ENCODE data around the gene MUC20.
"Not testable (repeated sequence)": the region's sequence is repeated elsewhere in the genome, so short reads cannot be mapped to it uniquely, and the experiment has no call there.

Gene MUC20

GRCh38 chr3:195728789-195729188 is 8.0 kb downstream of the MUC20 start:
- H3K4me3 ChIP-seq (ENCODE audit: low read depth, low read length), result not testable (repeated sequence)

DNA sequence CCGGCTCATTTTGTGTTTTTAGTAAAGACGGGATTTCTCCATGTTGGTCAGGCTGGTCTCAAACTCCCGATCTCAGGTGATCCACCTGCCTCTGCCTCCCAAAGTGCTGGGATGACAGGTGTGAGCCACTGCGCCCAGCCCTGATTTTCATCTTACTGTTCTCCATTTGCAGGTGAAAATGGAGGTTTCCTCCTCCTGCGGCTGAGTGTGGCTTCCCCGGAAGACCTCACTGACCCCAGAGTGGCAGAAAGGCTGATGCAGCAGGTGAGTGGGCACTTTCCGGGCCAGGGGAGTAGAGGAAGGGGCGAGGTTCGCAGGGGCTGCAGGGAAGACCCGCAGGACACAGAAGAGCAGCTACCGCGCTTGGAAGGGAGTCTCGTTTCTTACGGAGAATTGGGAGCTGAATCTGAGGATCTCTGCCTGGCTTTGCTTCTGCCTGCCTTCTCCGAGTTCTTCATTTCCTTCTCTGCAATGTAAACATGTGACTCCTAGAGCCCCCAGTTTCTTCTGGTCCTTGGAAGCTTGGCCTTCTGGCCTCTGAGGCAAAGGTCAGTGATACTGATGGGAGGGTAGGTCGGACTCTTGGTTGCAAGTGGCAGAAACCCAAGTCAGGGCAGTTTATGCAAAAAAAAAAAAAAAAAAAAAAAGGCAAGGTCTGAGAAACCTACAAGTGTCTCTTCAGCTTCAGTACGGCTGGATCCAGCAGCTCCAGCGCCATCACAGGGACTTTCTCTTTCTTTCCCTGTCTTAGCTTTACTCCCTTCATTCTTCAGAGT is 8.9 kb downstream of the MUC20 start:
- no peak overlapping the region for H3K4me3 ChIP-seq (ENCODE audit: low read depth, low read length)

- H3K4me3 ChIP-seq (ENCODE audit: low read depth, low read length), result no peak overlapping the region
Measured at GRCh38 chr3:195731356-195731905, 10.7 kb downstream of the MUC20 start.

GRCh38 chr3:195732940-195733339 is 12.2 kb downstream of the MUC20 start:
- H3K4me3 ChIP-seq (ENCODE audit: low read depth, low read length), result no peak overlapping the region

DNA sequence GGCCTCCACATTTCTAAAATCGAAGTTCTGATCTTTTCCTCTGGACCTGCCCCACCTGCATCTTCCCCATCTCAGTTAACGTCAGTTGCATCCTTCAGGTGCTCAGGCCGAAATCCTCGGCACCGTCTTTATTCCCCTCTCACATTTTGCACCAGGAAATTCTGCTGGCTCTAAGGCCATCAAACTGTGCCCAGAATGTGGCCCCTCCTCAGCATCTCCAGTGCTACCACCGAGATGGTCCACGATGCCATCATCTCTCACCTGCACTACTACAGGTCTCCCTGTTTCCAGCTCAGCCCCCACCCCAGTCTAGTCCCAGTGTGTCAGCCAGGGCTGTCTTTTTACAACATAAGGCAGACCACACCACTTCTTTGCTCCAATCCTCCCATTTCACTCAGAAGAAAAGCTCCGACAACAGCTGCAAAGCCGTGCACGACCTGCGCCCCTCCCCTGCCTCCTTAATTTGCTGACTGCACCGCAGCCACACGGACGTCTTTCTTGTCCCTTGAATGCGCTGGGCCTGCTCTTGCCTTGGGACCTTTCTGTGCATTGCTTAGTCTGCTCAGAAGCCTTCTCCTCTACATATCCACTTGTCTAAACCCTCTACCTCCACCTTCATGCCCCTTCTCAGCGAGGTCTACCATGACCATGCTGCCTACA is 14.4 kb downstream of the MUC20 start:
- no peak overlapping the region for H3K4me3 ChIP-seq (ENCODE audit: low read depth, low read length)

DNA sequence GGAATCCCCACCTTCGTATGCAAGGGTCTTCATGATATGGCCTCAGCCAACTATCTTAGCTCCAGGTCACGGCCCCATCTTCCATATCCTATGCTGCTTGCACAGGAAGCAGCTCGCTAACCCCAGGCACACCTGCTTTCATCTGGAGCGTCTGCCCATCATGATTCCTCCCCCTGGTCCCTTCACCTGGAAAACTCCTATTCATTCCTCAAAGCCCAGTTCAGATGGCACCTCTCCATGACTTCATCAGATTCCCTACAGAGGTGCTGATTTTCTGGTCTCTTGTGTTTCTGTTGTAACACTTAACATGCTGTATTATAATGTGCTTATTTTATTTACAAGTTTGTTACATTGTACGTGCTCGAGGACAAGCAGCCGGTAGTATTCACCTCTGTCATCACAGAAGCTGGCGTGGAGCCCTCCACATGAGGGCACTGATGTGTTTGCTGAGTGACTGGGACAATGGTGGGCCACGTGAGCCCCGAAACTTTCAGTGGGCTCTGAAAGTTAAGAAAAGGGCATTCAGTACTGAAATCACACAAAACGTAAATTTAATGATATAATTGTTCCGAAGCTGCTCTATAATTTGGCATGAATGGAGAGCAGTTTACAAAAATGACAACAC is 16.2 kb downstream of the MUC20 start:
- H3K4me3 ChIP-seq (ENCODE audit: low read depth, low read length), result no peak overlapping the region

DNA sequence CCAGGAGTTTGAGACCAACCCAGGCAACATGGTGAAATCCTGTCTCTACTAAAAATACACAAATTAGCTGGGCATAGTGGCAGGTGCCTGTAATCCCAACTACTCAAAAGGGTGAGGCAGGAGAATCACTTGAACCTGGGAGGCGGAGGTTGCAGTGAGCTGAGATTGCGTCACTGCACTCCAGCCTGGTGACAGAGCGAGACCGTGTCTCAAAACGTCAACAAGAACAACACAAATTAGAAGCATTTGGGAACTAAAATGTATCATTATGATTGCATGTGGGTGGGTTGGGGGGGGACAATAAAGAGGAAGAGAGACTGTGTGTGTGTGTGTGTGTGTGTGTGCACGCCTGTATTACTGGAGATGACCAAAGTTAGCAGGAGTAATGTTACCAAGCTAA is 17.0 kb downstream of the MUC20 start:
- H3K4me3 ChIP-seq (ENCODE audit: low read depth, low read length), result not testable (repeated sequence)

DNA sequence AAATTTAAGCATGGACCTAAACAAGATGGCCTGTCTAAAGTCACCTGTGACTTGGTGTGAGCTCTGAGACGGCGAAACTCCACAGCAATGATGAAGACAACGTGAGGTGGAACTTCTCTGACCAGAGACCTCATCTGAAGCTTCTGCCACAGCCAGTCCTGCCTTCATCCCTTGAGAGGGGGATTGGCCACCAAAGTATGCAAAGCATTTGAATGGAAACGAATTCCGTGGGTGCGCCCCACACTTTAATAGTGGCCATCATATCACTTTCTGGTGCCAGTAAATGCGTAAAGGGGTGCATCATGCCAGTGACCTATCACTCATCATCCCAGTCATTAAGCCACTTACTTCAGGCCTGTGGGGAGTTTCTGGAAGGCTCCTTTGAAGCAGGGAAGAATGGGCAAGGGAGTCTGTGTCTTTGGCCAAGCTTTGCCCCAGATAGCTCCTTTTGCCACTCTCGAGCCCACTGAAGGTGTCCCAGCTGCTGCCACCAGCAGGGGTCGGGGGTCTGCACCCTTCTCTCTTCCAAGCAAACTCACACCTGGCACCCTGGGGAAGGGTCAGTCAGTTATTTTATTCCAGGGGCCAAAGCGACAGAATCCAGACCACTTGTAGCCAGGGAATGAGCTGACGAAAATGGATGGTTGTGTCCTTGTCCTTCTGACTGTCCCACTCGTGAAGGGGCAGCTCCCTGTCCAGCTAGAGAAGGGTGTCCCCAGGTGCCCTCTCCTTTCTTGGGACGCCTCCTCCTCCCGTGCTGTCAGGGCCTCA is 17.7 kb downstream of the MUC20 start:
- H3K4me3 ChIP-seq (ENCODE audit: low read depth, low read length), result no peak overlapping the region

GRCh38 chr3:195739561-195740111 is 18.9 kb downstream of the MUC20 start:
- H3K4me3 ChIP-seq (ENCODE audit: low read depth, low read length), result no peak overlapping the region

DNA sequence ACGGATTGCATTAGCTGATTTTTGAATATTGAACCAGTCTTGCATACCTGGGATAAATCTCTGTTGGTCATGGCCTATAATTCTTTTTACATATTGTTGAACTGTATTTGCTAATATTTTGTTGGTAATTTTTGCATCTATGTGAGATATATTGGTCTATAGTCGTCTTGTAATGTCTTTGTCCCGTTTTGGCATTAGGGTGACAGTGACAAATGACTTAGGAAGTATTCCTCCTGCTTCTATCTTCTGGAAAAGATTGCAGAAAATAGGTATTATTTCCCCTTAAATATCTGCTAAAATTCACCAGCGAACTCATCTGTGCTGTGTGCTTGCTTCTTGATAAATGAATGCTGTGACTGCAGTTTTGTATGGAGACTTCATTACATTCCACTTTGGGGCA is 23.7 kb downstream of the MUC20 start:
- H3K4me3 ChIP-seq (ENCODE audit: low read depth, low read length), result no peak overlapping the region

- no peak overlapping the region for H3K4me3 ChIP-seq (ENCODE audit: low read depth, low read length)
Measured at GRCh38 chr3:195746346-195746745, 25.6 kb downstream of the MUC20 start.

GRCh38 chr3:195746751-195747150 is 26.0 kb downstream of the MUC20 start:
- no peak overlapping the region for H3K4me3 ChIP-seq (ENCODE audit: low read depth, low read length)

DNA sequence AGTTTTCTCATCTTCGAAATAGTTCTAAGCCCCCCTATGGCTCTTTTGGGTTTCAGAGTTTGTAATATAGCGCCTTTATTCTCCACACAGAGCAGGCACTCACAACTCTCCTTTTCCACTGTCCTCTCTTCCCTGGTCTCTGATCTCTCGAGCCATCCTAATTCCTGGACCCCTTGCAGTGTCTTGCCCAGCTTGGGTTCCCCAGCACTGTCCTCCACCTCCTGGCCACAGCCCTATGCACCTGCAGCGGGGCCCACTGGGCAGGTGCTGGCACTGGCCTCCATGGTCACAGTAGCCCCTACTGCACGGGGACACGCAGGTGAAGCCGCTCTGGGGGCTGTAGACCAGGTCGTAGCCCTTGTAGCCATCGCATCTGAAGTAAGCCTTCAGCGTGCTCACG is 27.9 kb downstream of the MUC20 start:
- H3K4me3 ChIP-seq (ENCODE audit: low read depth, low read length), result no peak overlapping the region

GRCh38 chr3:195749101-195749500 is 28.3 kb downstream of the MUC20 start:
- H3K4me3 ChIP-seq (ENCODE audit: low read depth, low read length), result not testable (repeated sequence)

GRCh38 chr3:195750797-195751520 is 30.2 kb downstream of the MUC20 start:
- H3K4me3 ChIP-seq (ENCODE audit: low read depth, low read length), result no peak overlapping the region

- no peak overlapping the region for H3K4me3 ChIP-seq (ENCODE audit: low read depth, low read length)
Measured at GRCh38 chr3:195751560-195751959, 30.8 kb downstream of the MUC20 start.

- H3K4me3 ChIP-seq (ENCODE audit: low read depth, low read length), result no peak overlapping the region
Measured at GRCh38 chr3:195752066-195752465, 31.3 kb downstream of the MUC20 start.

DNA sequence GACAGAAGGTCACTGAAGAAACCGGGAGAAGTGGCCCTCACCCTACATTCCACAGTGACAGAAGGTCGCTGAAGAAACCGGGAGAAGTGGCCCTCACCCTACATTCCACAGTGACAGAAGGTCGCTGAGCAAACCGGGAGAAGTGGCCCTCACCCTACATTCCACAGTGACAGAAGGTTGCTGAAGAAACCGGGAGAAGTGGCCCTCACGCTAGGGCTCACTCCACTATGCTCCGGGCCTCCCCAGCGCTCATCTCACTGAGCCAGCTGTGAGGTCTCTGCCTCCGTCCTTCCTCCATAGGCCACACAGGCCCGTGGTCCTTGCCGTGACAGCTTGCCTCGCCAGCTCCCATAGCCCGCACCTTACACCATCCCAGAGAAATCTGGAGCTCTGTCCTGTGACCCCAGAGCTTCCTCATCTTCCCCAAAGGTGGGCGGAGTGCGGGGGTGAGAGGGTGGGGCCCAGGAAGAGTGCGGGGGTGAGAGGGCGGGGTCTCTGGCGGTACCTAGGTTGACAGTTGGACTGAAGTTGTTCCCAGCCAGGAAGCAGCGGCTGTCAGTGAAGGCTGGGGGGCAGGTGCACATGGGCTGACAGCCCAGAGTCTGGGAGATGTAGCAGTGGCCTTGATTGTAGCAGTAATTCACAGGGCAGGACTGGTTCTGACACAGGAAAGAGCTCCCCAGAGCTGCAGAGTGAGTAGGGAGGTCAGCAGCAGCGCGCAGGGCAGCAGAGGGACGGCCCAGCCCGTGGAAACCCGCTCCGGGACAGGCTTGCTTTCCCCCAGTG is 32.0 kb downstream of the MUC20 start:
- no peak overlapping the region for H3K4me3 ChIP-seq (ENCODE audit: low read depth, low read length)

DNA sequence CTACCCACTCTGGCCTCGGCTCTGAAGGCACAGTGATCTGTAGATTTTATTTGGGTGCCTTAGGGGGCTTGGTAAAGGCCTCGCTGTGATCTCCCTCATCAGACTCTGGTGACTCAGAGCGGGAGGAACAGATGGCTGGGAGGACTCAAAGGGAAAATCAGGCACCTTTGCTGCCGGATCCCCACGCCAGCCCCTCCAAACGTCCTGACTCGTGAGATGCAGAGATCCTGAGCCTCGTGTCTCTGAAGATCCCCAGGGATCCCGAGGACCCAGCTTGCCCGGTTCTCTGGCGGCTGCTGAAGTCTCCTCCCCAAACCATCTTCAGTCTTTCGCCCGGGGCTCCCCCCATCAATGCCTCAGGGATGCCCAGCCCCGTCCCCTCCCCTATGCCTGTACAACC is 32.8 kb downstream of the MUC20 start:
- H3K4me3 ChIP-seq (ENCODE audit: low read depth, low read length), result no peak overlapping the region
